OCI-LY1 (cell line): Measurements from ENCODE around the gene ASB8.

Source experiments
- EZH2 ChIP-seq: fragments of 200-600 bp; sonication (generic), shearing (Covaris generic); IDR thresholded peaks from 2 replicates; pipeline ENCODE4 v1.8.0; 2017; ENCODE audit warnings: borderline replicate concordance, mixed run types, mild to moderate bottlenecking, antibody characterized with exemption, low read length, moderate library complexity, mixed read lengths
- TF ChIP-seq, protein P1 (sequence below): fragments of 200-600 bp; sonication (generic), shearing (Covaris generic); IDR thresholded peaks from 2 replicates; pipeline ENCODE4 v1.5.1; 2017; ENCODE audit warnings: mild to moderate bottlenecking, antibody characterized with exemption, low read length, moderate library complexity, mixed read lengths

DNA sequence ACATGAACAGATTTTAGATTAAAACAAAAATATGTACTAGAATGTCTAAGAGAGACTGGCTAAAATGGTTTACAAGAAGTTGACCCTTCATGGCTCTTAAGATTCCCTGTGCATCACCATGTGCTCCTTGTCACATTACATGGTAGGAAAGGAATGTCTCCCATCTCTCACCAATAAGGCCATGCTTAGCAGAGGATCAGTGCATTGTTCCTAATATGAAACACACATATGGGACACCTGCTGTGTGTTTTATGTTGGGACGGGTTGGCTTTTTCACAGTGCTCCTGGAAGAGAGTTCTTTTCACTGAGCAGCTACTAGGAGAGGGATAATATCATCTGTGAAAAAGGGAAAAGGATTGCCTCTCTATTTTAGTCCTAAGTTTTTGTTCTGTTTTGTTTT lies 28.5 kb downstream of the ASB8 start:
- TF ChIP-seq EZH2: no peak
- TF ChIP-seq, protein P1, sequence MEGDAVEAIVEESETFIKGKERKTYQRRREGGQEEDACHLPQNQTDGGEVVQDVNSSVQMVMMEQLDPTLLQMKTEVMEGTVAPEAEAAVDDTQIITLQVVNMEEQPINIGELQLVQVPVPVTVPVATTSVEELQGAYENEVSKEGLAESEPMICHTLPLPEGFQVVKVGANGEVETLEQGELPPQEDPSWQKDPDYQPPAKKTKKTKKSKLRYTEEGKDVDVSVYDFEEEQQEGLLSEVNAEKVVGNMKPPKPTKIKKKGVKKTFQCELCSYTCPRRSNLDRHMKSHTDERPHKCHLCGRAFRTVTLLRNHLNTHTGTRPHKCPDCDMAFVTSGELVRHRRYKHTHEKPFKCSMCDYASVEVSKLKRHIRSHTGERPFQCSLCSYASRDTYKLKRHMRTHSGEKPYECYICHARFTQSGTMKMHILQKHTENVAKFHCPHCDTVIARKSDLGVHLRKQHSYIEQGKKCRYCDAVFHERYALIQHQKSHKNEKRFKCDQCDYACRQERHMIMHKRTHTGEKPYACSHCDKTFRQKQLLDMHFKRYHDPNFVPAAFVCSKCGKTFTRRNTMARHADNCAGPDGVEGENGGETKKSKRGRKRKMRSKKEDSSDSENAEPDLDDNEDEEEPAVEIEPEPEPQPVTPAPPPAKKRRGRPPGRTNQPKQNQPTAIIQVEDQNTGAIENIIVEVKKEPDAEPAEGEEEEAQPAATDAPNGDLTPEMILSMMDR: no peak
